OCI-LY3 (cell line): ENCODE results near the gene GDPD5.

Experiments
- EZH2phosphoT487 ChIP-seq: fragments of 200-600 bp; shearing (Covaris generic); IDR thresholded peaks from 2 replicates; pipeline ENCODE4 v1.6.1; 2018; ENCODE audit warnings: antibody characterized with exemption, mixed run types, low read depth
- TF ChIP-seq, protein P1 (sequence below): fragments of 200-600, 300-600 bp; sonication (generic); IDR thresholded peaks from 2 replicates; pipeline ENCODE4 v1.5.1; 2014; ENCODE audit warnings: antibody characterized with exemption, low read length, low read depth

DNA sequence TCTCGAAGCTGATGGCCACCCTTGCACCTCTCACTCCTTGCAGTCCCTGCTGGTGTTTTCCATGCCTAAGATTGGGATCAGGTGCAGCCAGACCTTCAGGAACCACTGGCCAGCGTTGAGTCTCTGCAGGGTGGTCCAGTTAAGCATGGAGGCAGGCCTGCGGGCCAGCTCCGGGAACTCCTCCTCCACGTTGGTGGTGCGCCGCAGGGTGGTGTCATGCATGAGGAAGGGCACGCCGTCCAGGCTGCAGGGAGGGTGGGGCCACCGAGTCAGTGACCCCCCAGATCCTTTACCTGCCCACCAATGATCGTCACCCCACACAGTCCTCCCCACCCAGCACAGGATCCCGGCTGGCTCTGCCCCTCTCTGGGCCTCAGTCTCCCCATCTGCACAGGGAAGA, 82.7 kb downstream of the GDPD5 start:
- TF ChIP-seq, protein P1, sequence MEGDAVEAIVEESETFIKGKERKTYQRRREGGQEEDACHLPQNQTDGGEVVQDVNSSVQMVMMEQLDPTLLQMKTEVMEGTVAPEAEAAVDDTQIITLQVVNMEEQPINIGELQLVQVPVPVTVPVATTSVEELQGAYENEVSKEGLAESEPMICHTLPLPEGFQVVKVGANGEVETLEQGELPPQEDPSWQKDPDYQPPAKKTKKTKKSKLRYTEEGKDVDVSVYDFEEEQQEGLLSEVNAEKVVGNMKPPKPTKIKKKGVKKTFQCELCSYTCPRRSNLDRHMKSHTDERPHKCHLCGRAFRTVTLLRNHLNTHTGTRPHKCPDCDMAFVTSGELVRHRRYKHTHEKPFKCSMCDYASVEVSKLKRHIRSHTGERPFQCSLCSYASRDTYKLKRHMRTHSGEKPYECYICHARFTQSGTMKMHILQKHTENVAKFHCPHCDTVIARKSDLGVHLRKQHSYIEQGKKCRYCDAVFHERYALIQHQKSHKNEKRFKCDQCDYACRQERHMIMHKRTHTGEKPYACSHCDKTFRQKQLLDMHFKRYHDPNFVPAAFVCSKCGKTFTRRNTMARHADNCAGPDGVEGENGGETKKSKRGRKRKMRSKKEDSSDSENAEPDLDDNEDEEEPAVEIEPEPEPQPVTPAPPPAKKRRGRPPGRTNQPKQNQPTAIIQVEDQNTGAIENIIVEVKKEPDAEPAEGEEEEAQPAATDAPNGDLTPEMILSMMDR = no peak
- no peak for TF ChIP-seq EZH2phosphoT487
